Measurements from ENCODE around the gene SRCAP.

DNA sequence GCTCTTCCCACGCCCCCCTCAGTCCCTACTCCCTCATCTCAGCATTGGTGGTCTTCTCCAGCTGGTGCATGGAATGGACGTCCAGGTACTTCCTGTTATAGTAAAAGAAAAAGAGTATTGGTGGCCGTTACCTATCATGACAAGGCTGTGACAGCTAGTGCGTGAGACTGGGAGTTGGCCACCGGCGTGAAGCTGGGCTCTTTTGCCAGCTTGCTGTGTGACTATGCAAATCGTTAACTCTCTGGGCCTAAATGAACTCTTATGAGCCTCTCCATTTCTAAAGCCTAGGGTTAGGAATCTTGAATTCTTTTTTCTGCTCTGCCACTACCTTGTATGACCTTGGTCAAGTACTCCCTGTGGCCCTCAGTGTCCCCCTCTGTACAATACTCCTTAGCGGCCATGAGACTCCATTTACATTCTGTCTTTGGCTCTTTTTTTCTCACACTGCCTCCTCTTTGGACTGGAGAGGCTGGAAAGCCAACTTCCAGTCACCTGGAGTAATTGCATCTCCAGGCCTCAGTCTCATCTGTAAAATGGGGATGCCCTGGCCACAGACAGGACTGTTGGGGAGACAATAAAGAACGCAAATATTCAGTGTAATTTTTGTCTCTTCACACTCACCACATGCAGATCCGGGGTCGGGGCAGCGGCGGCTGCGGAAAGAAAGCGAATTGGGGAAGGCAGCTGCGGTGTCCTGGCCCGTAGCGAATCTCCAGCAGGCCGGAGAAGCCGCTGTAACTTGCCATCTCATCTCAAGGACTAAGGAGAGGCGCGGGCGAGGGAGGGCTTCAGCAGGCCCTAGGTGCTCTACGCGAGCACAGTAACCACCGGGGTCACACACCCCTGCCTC is 61.8 kb downstream of the SRCAP start:
- TF ChIP-seq, protein P1, sequence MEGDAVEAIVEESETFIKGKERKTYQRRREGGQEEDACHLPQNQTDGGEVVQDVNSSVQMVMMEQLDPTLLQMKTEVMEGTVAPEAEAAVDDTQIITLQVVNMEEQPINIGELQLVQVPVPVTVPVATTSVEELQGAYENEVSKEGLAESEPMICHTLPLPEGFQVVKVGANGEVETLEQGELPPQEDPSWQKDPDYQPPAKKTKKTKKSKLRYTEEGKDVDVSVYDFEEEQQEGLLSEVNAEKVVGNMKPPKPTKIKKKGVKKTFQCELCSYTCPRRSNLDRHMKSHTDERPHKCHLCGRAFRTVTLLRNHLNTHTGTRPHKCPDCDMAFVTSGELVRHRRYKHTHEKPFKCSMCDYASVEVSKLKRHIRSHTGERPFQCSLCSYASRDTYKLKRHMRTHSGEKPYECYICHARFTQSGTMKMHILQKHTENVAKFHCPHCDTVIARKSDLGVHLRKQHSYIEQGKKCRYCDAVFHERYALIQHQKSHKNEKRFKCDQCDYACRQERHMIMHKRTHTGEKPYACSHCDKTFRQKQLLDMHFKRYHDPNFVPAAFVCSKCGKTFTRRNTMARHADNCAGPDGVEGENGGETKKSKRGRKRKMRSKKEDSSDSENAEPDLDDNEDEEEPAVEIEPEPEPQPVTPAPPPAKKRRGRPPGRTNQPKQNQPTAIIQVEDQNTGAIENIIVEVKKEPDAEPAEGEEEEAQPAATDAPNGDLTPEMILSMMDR (IDR thresholded peaks at IDR 0.05): no peak
- TF ChIP-seq CHD2 (IDR thresholded peaks at IDR 0.05; ENCODE audit: low read length, partially characterized antibody) (no peak), YY1 (IDR thresholded peaks at IDR 0.05; ENCODE audit: low read depth) (no peak), EP300 (IDR thresholded peaks at IDR 0.05; ENCODE audit: borderline replicate concordance in 1 of 2, low read depth in 1 of 2, low read length in 1 of 2) (no peak)
